Mucosa of descending colon (tissue), 3 donors: Measurements from ENCODE around the gene PCK2. TPM values are rescaled to one million over a fixed set of nuclear protein-coding genes. Genes with fewer than 3 reads are reported as not detected.
A peak's percentile ranks its signal among the peaks of the same experiment; 100 is the strongest.

ENCODE experiments used
- ATAC-seq: fragments of 200-7000 bp; cut with Tn5 transposase; one replicate; pipeline ENCODE4 v1.9.1; 2020; ENCODE audit warnings: mild to moderate bottlenecking, moderate library complexity
- DNase-seq, 3 donors: peaks; one replicate each; pipeline ENCODE4 v3.0.0-alpha.2; 2020
- H3K36me3 ChIP-seq: fragments of 200-600 bp; one replicate; pipeline ENCODE4 v1.8.0; 2021; ENCODE audit warnings: low read depth, mild to moderate bottlenecking
- H3K4me1 ChIP-seq: fragments of 200-600 bp; one replicate; pipeline ENCODE4 v1.8.0; 2021; ENCODE audit warnings: low read depth, mild to moderate bottlenecking
- H3K4me3 ChIP-seq: fragments of 200-600 bp; one replicate; pipeline ENCODE4 v1.8.0; 2021; ENCODE audit warnings: mild to moderate bottlenecking
- H3K9me3 ChIP-seq: fragments of 200-600 bp; one replicate; pipeline ENCODE4 v1.8.0; 2021; ENCODE audit warnings: mild to moderate bottlenecking
- intact Hi-C, 2 donors: fragments of 100-400 bp; cut with DNase I in 1 of 2; cut with micrococcal nuclease in 1 of 2; formaldehyde crosslinking; loops; one replicate each; pipeline versions ENCODE4 v1.11.0 to v1.11.1; 2022; cut with DNase I, micrococcal nuclease
- total RNA-seq, 3 donors: library from RNA; stranded (reverse); fragmentation: NEBNext Ultra II Directional in 2 of 3; extraction: Animal tissue kit (Norgen Biotek cat#: 25700) in 2 of 3; gene quantifications; one replicate each; pipeline versions ENCODE4 v1.2.1 to v1.2.4, GENCODE V29; 2021 to 2023
- TF ChIP-seq, protein P1 (sequence below): fragments of 200-600 bp; IDR thresholded peaks from one replicate; pipeline ENCODE4 v1.8.0; 2022; ENCODE audit warnings: antibody characterized with exemption, mild to moderate bottlenecking
- donor health status: DM: no; HTN: no; CAD: no; lungs with moderate emphysema.
- donor health status: DM: no; HTN: no; CAD: no.
- donor health status: DM: no; HTN: yes; CAD: no.

PCK2 gene
- total RNA-seq, 3 donors from 2014 or later, result 64.7 to 150 (median 150) TPM

DNA sequence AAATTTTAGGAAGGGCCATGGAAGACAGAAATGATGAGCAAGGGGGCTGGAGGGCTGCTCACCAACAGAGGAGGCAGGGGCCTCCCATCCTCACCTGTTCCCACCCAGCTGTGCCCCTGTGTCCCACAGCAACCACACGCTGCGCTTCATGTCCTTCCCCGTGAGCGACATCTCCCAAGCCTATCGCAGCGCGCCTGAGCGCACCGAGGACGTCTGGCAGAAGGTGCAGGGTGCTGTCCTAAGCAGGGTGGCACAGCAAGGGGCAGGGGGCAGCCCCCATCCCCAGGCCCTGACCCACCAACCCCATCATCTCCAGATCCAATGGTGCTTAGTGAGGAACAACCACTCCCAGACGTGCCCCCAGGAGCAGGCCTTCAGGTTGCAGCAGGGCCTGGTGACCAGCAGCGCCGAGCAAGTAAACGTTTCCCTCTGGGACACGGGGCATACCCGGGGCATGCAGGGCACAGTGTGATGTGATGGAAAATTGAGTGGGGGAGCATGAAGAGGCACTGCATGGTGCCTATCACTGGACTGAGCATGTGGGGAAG lies 34.2 kb upstream of the PCK2 start:
- Histone ChIP-seq H3K36me3 (no peaks in the 10 kb centered on the region), H3K4me3 (no peak overlapping the region), H3K4me1 (peaks cover 9% of the 10 kb centered on the region), H3K9me3 (no peaks in the 10 kb centered on the region)
- TF ChIP-seq, protein P1, sequence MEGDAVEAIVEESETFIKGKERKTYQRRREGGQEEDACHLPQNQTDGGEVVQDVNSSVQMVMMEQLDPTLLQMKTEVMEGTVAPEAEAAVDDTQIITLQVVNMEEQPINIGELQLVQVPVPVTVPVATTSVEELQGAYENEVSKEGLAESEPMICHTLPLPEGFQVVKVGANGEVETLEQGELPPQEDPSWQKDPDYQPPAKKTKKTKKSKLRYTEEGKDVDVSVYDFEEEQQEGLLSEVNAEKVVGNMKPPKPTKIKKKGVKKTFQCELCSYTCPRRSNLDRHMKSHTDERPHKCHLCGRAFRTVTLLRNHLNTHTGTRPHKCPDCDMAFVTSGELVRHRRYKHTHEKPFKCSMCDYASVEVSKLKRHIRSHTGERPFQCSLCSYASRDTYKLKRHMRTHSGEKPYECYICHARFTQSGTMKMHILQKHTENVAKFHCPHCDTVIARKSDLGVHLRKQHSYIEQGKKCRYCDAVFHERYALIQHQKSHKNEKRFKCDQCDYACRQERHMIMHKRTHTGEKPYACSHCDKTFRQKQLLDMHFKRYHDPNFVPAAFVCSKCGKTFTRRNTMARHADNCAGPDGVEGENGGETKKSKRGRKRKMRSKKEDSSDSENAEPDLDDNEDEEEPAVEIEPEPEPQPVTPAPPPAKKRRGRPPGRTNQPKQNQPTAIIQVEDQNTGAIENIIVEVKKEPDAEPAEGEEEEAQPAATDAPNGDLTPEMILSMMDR, result no peak
- intact Hi-C loops, result loop anchor here in 1 of 2 donors (10.0 kb wide), 1 partner anchor 45 kb away; no protein-coding TSS in a partner anchor
- ATAC-seq (no peak), DNase-seq (peak in 2 of 3 donors; percentile 17 to 33)

DNA sequence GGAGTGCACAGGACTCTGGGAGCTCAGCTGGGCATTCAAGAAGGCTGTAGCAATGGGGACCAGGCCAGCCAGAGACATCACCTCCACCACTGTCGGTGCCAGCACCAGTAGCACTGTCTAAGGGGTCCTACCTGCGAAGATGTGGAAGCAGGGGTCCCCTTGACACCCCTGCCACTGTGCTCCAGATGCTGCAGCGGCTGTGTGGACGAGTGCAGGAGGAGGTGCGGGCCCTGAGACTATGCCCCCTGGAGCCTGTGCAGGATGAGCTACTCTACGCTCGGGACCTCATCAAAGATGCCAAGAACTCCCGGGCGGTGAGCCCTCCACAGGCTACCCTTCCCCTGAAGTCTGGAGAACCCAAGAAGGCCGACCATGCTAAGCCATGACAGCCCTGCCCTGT lies 33.7 kb upstream of the PCK2 start:
- intact Hi-C loops, result no loop called here
- Histone ChIP-seq H3K36me3 (no peaks in the 10 kb centered on the region), H3K4me1 (peaks cover 9% of the 10 kb centered on the region), H3K9me3 (no peaks in the 10 kb centered on the region), H3K4me3 (no peak overlapping the region)
- TF ChIP-seq, protein P1, result no peak
- no peak for ATAC-seq
- DNase-seq, result peak in 1 of 3 donors; percentile 19

DNA sequence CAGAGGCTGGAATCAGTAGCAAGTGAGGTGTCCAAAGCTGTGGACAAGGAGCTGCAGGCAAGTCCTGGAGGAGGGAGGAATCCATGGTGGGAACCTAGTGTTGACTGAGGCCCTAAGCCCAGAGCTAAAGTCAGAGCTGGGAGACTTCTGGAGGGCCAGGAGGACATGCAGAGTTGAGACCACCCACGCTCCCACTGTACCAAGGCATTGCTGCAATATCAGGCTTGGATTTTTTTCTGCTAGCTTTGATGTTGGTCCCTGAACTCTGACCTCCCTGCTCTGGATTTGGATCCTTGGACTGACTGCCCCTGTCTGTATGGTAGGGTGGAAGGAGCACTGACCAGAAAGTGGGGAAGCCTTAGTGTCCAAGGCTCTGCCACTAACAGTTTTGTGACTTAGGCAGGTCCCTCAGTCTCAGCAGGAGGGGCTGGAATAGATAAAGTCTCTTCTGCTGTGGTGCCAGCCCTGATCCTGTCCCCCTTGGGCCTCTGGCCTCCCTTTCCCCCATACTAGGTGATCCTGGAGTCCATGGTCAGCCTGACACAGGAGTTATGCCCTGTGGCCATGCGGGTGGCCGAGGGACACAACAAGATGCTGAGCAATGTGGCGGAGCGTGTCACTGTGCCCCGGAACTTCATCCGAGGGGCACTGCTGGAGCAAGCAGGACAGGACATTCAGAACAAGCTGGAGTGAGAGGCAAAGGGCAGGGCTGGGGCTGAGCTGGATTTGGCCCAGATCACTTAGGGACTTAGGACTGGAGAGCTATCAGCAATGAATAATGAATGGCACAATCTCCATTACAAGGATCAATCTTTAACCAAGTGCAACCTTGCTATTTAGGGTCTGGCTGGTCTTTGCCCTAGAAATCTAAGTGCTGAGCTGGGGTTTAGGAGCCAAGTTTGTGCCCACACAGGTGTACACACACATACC lies 32.9 kb upstream of the PCK2 start:
- intact Hi-C loops, result no loop called here
- TF ChIP-seq, protein P1, result no peak
- no peak overlapping the region for H3K4me3 ChIP-seq
- H3K36me3 ChIP-seq, result no peaks in the 10 kb centered on the region
- peak in 1 of 3 donors; percentile 35 for DNase-seq
- H3K9me3 ChIP-seq, result no peaks in the 10 kb centered on the region
- peaks cover 9% of the 10 kb centered on the region for H3K4me1 ChIP-seq
- ATAC-seq, result no peak

DNA sequence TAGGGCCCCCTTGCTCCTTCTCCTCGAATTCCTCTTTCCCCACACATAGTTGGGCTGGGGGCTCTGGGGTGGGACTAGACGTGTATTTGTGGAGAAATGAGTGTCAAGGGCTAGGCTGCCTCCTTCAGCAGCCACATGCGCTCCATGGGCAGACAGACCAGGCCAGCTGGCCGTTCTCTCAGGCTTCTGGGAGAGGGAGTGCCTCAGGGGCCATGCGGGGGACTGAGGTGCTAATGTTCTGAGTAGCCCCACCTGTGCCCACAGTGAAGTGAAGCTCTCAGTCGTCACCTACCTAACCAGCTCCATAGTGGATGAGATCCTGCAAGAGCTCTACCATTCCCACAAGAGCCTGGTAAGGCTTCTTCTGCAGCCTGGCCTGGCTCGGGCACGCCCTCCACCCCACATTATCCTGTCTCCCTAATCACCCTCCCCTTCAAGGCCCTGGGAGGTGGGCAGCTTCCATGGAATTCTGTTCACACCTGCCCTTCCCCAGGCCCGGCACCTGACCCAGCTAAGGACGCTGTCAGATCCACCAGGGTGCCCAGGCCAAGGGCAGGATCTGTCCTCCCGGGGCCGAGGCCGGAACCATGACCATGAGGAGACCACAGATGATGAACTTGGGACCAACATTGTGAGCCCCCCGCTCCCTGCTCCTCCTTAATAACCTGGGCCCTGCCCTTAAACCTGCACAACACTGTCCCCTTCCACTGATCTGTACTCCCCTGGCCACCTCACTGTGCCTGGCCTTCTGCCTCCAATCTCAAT lies 31.7 kb upstream of the PCK2 start:
- no peak overlapping the region for H3K4me3 ChIP-seq
- peak in 1 of 3 donors; percentile 26 for DNase-seq
- H3K9me3 ChIP-seq, result no peaks in the 10 kb centered on the region
- H3K4me1 ChIP-seq, result peaks cover 16% of the 10 kb centered on the region
- ATAC-seq, result no peak
- no peaks in the 10 kb centered on the region for H3K36me3 ChIP-seq
- TF ChIP-seq, protein P1, result no peak
- intact Hi-C loops, result no loop called here

DNA sequence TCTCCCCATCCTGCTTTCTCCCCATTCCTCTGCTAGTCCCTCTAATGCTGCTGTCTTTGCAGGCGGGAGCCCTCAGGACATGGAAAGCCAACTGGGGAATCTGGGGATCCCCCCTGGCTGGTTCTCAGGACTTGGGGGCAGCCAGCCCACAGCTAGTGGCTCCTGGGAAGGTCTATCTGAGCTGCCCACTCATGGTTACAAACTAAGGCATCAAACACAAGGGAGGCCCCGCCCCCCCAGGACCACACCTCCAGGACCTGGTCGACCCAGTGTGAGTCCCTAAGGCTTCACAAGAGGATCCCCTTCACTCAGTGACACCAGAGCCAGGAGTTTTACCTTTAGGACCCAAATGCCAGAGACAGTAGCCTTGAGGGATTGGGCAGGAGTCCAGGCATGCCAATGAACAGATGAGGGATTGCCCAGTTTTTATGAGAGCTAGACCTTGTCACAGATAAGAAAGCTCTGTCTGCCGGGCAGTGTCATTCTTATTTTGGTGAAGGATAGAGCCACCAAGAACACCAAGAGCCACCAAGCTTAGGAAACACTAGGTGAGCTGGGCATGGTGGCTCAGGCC lies 30.8 kb upstream of the PCK2 start:
- no peak overlapping the region for H3K4me3 ChIP-seq
- no peaks in the 10 kb centered on the region for H3K36me3 ChIP-seq
- no peak for ATAC-seq
- no peaks in the 10 kb centered on the region for H3K9me3 ChIP-seq
- intact Hi-C loops, result no loop called here
- H3K4me1 ChIP-seq, result peaks cover 18% of the 10 kb centered on the region
- TF ChIP-seq, protein P1, result no peak
- DNase-seq, result peak in 1 of 3 donors; percentile 56
